ENCODE measurements around the gene PSEN2. TPM values are rescaled to one million over a fixed set of nuclear protein-coding genes. Genes with fewer than 3 reads are reported as not detected.
"Not testable (repeated sequence)": the region's sequence is repeated elsewhere in the genome, so short reads cannot be mapped to it uniquely, and the experiment has no call there.

The PSEN2 gene
- polyA plus RNA-seq, 3 donors from 2014 or later = 19.5 to 23.1 (median 20.2) TPM

DNA sequence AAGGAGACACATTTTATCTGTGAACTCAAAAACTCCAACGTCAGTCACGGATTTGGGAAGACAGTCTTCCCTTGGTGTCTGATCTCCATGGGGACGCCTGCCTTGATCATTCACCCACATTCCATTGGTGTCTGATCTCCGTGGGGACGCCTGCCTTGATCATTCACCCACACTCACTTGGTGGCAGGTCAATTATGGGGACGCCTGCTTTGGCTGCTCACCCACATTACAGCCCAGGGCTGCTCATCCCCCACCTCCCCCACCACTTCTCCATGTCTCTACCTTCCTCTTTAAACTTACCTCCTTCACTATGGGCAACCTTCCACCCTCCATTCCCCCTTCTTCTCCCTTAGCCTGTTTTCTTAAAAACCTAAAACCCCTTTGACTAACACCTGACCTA lies 36.2 kb upstream of the PSEN2 start:
- not testable (repeated sequence) for H3K36me3 Mint-ChIP-seq; H3K27ac Mint-ChIP-seq; H3K4me1 Mint-ChIP-seq; H3K4me3 Mint-ChIP-seq; H3K9me3 Mint-ChIP-seq; H3K27me3 Mint-ChIP-seq (ENCODE audit: low read depth in 3 of 3); DNase-seq

DNA sequence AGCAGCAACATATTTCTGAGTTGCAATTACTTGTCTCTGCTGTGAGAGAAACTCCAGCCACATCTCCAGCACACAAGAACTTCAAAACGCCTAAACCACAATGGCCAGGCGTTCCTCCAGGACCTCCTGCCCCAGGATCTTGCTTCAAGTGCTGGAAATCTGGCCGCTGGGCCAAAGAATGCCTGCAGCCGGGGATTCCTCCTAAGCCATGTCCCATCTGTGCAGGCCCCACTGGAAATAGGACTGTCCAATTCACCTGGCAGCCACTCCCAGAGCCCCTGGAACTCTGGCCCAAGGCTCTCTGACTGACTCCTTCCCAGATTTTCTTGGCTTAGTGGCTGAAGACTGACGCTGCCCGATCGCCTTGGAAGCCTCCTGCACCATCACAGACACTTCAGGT lies 35.0 kb upstream of the PSEN2 start:
- H3K36me3 Mint-ChIP-seq; H3K27ac Mint-ChIP-seq; DNase-seq; H3K9me3 Mint-ChIP-seq; H3K4me1 Mint-ChIP-seq; H3K4me3 Mint-ChIP-seq; H3K27me3 Mint-ChIP-seq (ENCODE audit: low read depth in 3 of 3): not testable (repeated sequence)

GRCh38 chr1:226837966-226838365 lies 32.5 kb upstream of the PSEN2 start:
- not testable (repeated sequence) for H3K4me1 Mint-ChIP-seq; H3K4me3 Mint-ChIP-seq; DNase-seq; H3K36me3 Mint-ChIP-seq; H3K27ac Mint-ChIP-seq; H3K9me3 Mint-ChIP-seq; H3K27me3 Mint-ChIP-seq (ENCODE audit: low read depth in 3 of 3)

- no peaks in the 10 kb centered on the region for H3K36me3 Mint-ChIP-seq
- H3K4me1 Mint-ChIP-seq = no peaks in the 10 kb centered on the region
- H3K4me3 Mint-ChIP-seq = no peak overlapping the region
- no peak for DNase-seq
- H3K9me3 Mint-ChIP-seq = peaks cover 0 to 3% (median 0%) of the 10 kb centered on the region in 6 donors
- peaks cover 0 to 3% (median 2%) of the 10 kb centered on the region in 3 donors for H3K27me3 Mint-ChIP-seq (ENCODE audit: low read depth in 3 of 3)
- no peak overlapping the region for H3K27ac Mint-ChIP-seq
Observed at GRCh38 chr1:226838456-226838855, 32.0 kb upstream of the PSEN2 start.

DNA sequence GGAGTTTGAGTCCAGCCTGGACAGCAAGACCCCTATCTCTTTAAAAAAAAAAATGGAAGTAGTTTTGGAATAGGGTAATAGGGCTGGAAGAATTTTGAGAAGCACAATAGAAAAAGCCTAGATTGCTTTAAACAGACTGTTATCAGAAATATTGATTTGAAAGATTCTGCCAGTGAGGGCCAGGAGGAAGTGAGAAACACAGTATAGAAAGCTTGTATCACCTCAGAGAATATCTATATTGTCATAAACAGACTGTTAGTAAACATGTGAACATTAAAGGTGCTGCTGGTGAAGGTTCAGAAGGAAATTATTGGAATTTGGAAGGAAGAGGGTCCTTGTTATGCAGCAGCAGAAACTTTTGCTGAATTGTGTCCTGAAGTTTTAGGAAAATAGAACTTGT lies 24.8 kb upstream of the PSEN2 start:
- H3K36me3 Mint-ChIP-seq = peaks cover 0 to 3% (median 0%) of the 10 kb centered on the region in 3 donors
- H3K4me1 Mint-ChIP-seq = no peaks in the 10 kb centered on the region
- peaks cover 0 to 8% (median 3%) of the 10 kb centered on the region in 3 donors for H3K27me3 Mint-ChIP-seq (ENCODE audit: low read depth in 3 of 3)
- H3K9me3 Mint-ChIP-seq = no peaks in the 10 kb centered on the region
- H3K27ac Mint-ChIP-seq = no peak overlapping the region
- no peak overlapping the region for H3K4me3 Mint-ChIP-seq
- no peak for DNase-seq

GRCh38 chr1:226846786-226847185 lies 23.6 kb upstream of the PSEN2 start:
- H3K27ac Mint-ChIP-seq = no peak overlapping the region
- no peak for DNase-seq
- H3K4me3 Mint-ChIP-seq = no peak overlapping the region
- peaks cover 0 to 3% (median 0%) of the 10 kb centered on the region in 3 donors for H3K36me3 Mint-ChIP-seq
- no peaks in the 10 kb centered on the region for H3K4me1 Mint-ChIP-seq
- no peaks in the 10 kb centered on the region for H3K9me3 Mint-ChIP-seq
- peaks cover 0 to 10% (median 3%) of the 10 kb centered on the region in 3 donors for H3K27me3 Mint-ChIP-seq (ENCODE audit: low read depth in 3 of 3)

DNA sequence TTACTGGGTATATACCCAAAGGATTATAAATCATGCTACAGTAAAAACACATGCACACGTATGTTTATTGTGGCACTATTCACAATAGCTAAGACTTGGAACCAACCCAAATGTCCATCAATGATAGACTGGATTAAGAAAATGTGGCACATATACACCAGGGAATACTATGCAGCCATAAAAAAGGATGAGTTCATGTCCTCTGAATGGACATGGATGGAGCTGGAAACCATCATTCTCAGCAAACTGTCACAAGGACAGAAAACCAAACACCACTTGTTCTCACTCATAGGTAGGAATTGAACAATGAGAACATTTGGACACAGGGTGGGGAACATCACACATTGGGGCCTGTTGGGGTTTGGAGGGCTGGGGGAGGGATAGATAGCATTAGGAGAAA lies 15.9 kb upstream of the PSEN2 start:
- H3K9me3 Mint-ChIP-seq; H3K27me3 Mint-ChIP-seq (ENCODE audit: low read depth in 3 of 3); H3K4me3 Mint-ChIP-seq; H3K4me1 Mint-ChIP-seq; H3K36me3 Mint-ChIP-seq; DNase-seq; H3K27ac Mint-ChIP-seq: not testable (repeated sequence)

DNA sequence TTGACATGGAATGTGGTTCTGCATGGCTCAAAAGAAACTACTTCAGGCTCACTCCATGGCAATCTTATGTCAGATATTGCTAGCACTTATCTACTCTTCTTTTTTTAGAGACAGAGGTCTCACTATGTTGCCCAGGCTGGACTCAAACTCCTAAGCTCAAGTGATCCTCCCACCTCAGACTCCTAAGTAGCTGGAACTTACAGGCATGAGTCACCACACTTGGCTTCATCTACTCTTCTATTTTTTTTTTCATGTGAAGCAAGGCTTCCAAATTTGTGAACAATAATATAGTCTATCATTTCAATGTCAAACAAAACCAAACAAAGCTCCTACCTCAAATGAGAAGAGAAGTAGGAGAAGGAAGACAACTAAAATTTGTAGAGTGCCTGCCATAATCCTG lies 7.5 kb upstream of the PSEN2 start:
- Mint-ChIP-seq H3K36me3 (no peaks in the 10 kb centered on the region), H3K27me3 (ENCODE audit: low read depth in 3 of 3) (peaks cover 2 to 5% (median 3%) of the 10 kb centered on the region in 3 donors), H3K9me3 (peaks cover 0 to 2% (median 0%) of the 10 kb centered on the region in 6 donors), H3K27ac (no peak overlapping the region), H3K4me3 (no peak overlapping the region), H3K4me1 (no peaks in the 10 kb centered on the region)
- no peak for DNase-seq

DNA sequence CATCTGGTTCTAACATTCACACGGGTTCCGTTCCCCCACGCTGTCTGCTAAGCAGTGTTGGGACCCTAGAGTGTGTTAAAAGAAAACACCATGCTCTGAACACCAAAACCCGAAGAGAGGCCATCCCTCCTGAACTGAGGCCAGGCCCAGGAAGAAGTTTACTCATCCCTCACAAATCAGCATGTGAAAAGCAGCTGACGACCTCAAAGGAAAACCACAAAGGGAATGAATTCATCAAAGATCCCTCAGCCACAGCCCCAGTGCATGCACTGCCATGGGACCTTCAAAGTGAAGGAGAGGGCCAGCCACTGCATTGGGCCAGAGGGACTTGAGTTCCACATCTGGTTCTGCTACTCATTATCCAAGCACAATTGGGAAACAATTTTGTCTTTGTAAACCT lies 7.0 kb upstream of the PSEN2 start:
- H3K9me3 Mint-ChIP-seq = peaks cover 0 to 2% (median 0%) of the 10 kb centered on the region in 6 donors
- H3K4me3 Mint-ChIP-seq = no peak overlapping the region
- H3K27ac Mint-ChIP-seq = no peak overlapping the region
- no peaks in the 10 kb centered on the region for H3K36me3 Mint-ChIP-seq
- H3K27me3 Mint-ChIP-seq (ENCODE audit: low read depth in 3 of 3) = peaks cover 2 to 5% (median 3%) of the 10 kb centered on the region in 3 donors
- no peaks in the 10 kb centered on the region for H3K4me1 Mint-ChIP-seq
- DNase-seq = no peak

DNA sequence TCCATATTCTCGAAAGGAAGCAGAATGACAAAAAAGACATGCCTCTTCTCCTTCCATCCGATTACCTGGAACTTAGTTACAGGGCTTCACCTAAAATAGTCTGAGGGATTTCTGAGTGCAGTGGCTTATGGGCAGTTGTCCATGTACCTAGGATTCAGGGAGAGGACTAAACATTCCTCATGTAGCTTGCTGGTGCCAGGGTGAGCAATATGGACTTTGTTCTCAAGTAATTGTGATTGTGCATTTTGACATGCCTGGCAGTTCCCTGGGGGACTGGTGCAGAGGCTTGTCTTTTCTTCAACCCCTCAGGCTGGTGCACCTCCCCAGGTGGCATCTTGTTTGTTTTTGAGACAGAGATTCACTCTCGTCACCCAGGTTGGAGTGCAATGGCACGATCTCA lies 6.1 kb upstream of the PSEN2 start:
- no peak for DNase-seq
- H3K4me1 Mint-ChIP-seq = no peaks in the 10 kb centered on the region
- H3K36me3 Mint-ChIP-seq = no peaks in the 10 kb centered on the region
- peaks cover 0 to 2% (median 0%) of the 10 kb centered on the region in 6 donors for H3K9me3 Mint-ChIP-seq
- H3K27me3 Mint-ChIP-seq (ENCODE audit: low read depth in 3 of 3) = peaks cover 2 to 5% (median 3%) of the 10 kb centered on the region in 3 donors
- H3K27ac Mint-ChIP-seq = no peak overlapping the region
- H3K4me3 Mint-ChIP-seq = no peak overlapping the region

- peaks cover 2 to 5% (median 3%) of the 10 kb centered on the region in 3 donors for H3K27me3 Mint-ChIP-seq (ENCODE audit: low read depth in 3 of 3)
- H3K27ac Mint-ChIP-seq = no peak overlapping the region
- H3K36me3 Mint-ChIP-seq = no peaks in the 10 kb centered on the region
- DNase-seq = no peak
- peaks cover 6 to 10% of the 10 kb centered on the region in 2 donors for H3K4me1 Mint-ChIP-seq
- no peak overlapping the region for H3K4me3 Mint-ChIP-seq
- H3K9me3 Mint-ChIP-seq = peaks cover 0 to 2% (median 0%) of the 10 kb centered on the region in 6 donors
Observed at GRCh38 chr1:226865590-226865989, 4.8 kb upstream of the PSEN2 start.

- Mint-ChIP-seq H3K4me3 (no peak overlapping the region), H3K27me3 (ENCODE audit: low read depth in 3 of 3) (peaks cover 2 to 5% (median 3%) of the 10 kb centered on the region in 3 donors), H3K27ac (no peak overlapping the region)
Observed at GRCh38 chr1:226867461-226868054, 2.9 kb upstream of the PSEN2 start.

DNA sequence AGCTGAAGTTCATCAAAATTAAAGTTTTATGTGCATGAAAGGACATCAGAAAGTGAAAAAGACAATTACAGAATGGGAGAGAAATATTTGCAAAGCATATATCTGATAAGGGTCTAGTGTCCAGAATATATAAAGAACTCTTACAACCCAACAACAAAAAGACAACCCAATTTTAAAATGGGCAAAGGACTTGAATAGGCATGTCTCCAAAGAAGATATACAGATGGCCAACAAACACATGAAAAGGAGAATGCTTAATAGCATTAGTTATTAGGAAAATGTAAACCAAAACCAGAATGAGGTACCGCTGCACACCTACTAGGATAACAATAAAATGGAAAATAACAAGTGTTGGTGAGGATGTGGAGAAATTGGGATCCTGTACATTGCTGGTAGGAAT lies 1.7 kb upstream of the PSEN2 start:
- Mint-ChIP-seq H3K4me3 (peak overlapping the region in 4 of 5 donors; percentile 10 to 87 (median 22)), H3K27ac (peak overlapping the region in 1 of 6 donors; percentile 7), H3K36me3 (no peaks in the 10 kb centered on the region), H3K27me3 (ENCODE audit: low read depth in 3 of 3) (peaks cover 2 to 5% (median 3%) of the 10 kb centered on the region in 3 donors), H3K4me1 (peaks cover 16 to 24% of the 10 kb centered on the region in 2 donors), H3K9me3 (no peaks in the 10 kb centered on the region)
- DNase-seq = no peak

More at GRCh38 chr1:226867461-226868054, 2.9 kb upstream of the PSEN2 start:
- DNase-seq = no peak
- Mint-ChIP-seq H3K9me3 (no peaks in the 10 kb centered on the region), H3K36me3 (no peaks in the 10 kb centered on the region), H3K4me1 (peaks cover 16 to 24% of the 10 kb centered on the region in 2 donors)

DNA sequence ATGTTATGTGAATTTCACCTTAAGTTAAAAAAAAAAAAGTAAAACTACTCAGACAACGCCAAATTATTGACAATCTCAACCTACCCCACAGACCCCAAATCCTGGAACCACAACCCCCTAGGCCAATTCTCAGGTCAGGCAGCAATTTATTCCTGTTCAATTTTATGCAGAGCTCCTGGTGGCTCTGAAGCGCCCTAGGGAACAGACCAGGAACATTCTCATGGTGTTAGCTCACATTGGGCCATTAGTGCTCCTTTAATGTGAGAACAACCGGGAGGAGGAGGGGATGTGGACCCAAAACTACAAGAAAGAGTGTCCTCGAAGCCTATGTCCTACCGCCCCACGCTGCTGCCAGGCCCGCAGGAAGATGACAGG lies 403 bp upstream of the PSEN2 start:
- peak overlapping the region in 5 of 6 donors; percentile 23 to 79 (median 73) for H3K27ac Mint-ChIP-seq
- H3K36me3 Mint-ChIP-seq = peaks cover 0 to 1% (median 0%) of the 10 kb centered on the region in 3 donors
- no peak for DNase-seq
- H3K4me3 Mint-ChIP-seq = peak overlapping the region; percentile 81 to 91 (median 87)
- H3K9me3 Mint-ChIP-seq = no peaks in the 10 kb centered on the region
- H3K4me1 Mint-ChIP-seq = peaks cover 16 to 24% of the 10 kb centered on the region in 2 donors
- H3K27me3 Mint-ChIP-seq (ENCODE audit: low read depth in 3 of 3) = peaks cover 2 to 5% (median 3%) of the 10 kb centered on the region in 3 donors
